Rectal smooth muscle tissue (tissue), 1 donor: ENCODE results near the gene ELANE.
"Not testable (repeated sequence)": the region's sequence is repeated elsewhere in the genome, so short reads cannot be mapped to it uniquely, and the experiment has no call there.

ENCODE experiments used
- H3K27ac ChIP-seq: one replicate; pipeline ENCODE4 v1.7.0; 2013; ENCODE audit warnings: low read depth, low read length, inconsistent platforms
- H3K27me3 ChIP-seq: one replicate; pipeline ENCODE4 v1.7.0; 2013; ENCODE audit warnings: low read length; ENCODE audit not compliant: control insufficient read depth, insufficient read depth
- H3K36me3 ChIP-seq: one replicate; pipeline ENCODE4 v1.7.0; 2013; ENCODE audit warnings: low read length; ENCODE audit not compliant: control insufficient read depth, insufficient read depth
- H3K4me1 ChIP-seq: one replicate; pipeline ENCODE4 v1.7.0; 2013; ENCODE audit warnings: low read length; ENCODE audit not compliant: control insufficient read depth, insufficient read depth
- H3K4me3 ChIP-seq: one replicate; pipeline ENCODE4 v1.7.0; 2013; ENCODE audit warnings: low read length
- H3K9ac ChIP-seq: one replicate; pipeline ENCODE4 v1.7.0; 2013; ENCODE audit warnings: low read length

Gene ELANE

GRCh38 chr19:875265-875879 lies 23.3 kb downstream of the ELANE start:
- Histone ChIP-seq H3K4me1 (peaks cover 9% of the 10 kb centered on the region), H3K4me3 (no peak overlapping the region), H3K9ac (no peak overlapping the region), H3K27me3 (no peaks in the 10 kb centered on the region), H3K27ac (no peak overlapping the region), H3K36me3 (peaks cover 15% of the 10 kb centered on the region)

GRCh38 chr19:876089-876488 lies 24.0 kb downstream of the ELANE start:
- Histone ChIP-seq H3K9ac (no peak overlapping the region), H3K27ac (no peak overlapping the region), H3K36me3 (peaks cover 17% of the 10 kb centered on the region), H3K4me3 (no peak overlapping the region), H3K27me3 (no peaks in the 10 kb centered on the region), H3K4me1 (peaks cover 9% of the 10 kb centered on the region)

GRCh38 chr19:876780-877314 lies 24.7 kb downstream of the ELANE start:
- peaks cover 21% of the 10 kb centered on the region for H3K36me3 ChIP-seq
- no peaks in the 10 kb centered on the region for H3K27me3 ChIP-seq
- H3K4me1 ChIP-seq, result peaks cover 4% of the 10 kb centered on the region
- H3K9ac ChIP-seq, result no peak overlapping the region
- H3K27ac ChIP-seq, result no peak overlapping the region
- H3K4me3 ChIP-seq, result no peak overlapping the region

GRCh38 chr19:877992-878660 lies 26.0 kb downstream of the ELANE start:
- H3K27ac ChIP-seq, H3K27me3 ChIP-seq, H3K4me3 ChIP-seq, H3K4me1 ChIP-seq, H3K9ac ChIP-seq: not testable (repeated sequence)
- H3K36me3 ChIP-seq, result peaks cover 27% of the 10 kb centered on the region

- not testable (repeated sequence) for H3K27ac ChIP-seq, H3K4me1 ChIP-seq, H3K27me3 ChIP-seq, H3K4me3 ChIP-seq, H3K9ac ChIP-seq
- peaks cover 28% of the 10 kb centered on the region for H3K36me3 ChIP-seq
Observed at GRCh38 chr19:878751-879561, 26.9 kb downstream of the ELANE start.

GRCh38 chr19:879711-880438 lies 27.8 kb downstream of the ELANE start:
- no peaks in the 10 kb centered on the region for H3K4me1 ChIP-seq
- H3K27ac ChIP-seq, result no peak overlapping the region
- no peak overlapping the region for H3K4me3 ChIP-seq
- H3K36me3 ChIP-seq, result peaks cover 27% of the 10 kb centered on the region
- no peaks in the 10 kb centered on the region for H3K27me3 ChIP-seq
- H3K9ac ChIP-seq, result no peak overlapping the region

- Histone ChIP-seq H3K4me3 (no peak overlapping the region), H3K36me3 (peaks cover 24% of the 10 kb centered on the region), H3K27me3 (no peaks in the 10 kb centered on the region), H3K27ac (no peak overlapping the region), H3K4me1 (no peaks in the 10 kb centered on the region), H3K9ac (no peak overlapping the region)
Observed at GRCh38 chr19:881385-882071, 29.4 kb downstream of the ELANE start.

GRCh38 chr19:882871-883497 lies 30.9 kb downstream of the ELANE start:
- Histone ChIP-seq H3K4me1 (no peaks in the 10 kb centered on the region), H3K4me3 (no peak overlapping the region), H3K27ac (no peak overlapping the region), H3K36me3 (peaks cover 22% of the 10 kb centered on the region), H3K9ac (no peak overlapping the region), H3K27me3 (no peaks in the 10 kb centered on the region)

- Histone ChIP-seq H3K9ac (no peak overlapping the region), H3K27me3 (no peaks in the 10 kb centered on the region), H3K36me3 (peaks cover 22% of the 10 kb centered on the region), H3K27ac (no peak overlapping the region), H3K4me3 (no peak overlapping the region), H3K4me1 (no peaks in the 10 kb centered on the region)
Observed at GRCh38 chr19:883661-884211, 31.6 kb downstream of the ELANE start.

- Histone ChIP-seq H3K27me3 (no peaks in the 10 kb centered on the region), H3K9ac (no peak overlapping the region), H3K27ac (no peak overlapping the region), H3K4me1 (no peaks in the 10 kb centered on the region), H3K4me3 (no peak overlapping the region), H3K36me3 (peaks cover 25% of the 10 kb centered on the region)
Observed at GRCh38 chr19:884420-885211, 32.5 kb downstream of the ELANE start.
